Kasumi-1 (cell line): ENCODE results near the gene HMGCS1.
"Not testable (repeated sequence)": the region's sequence is repeated elsewhere in the genome, so short reads cannot be mapped to it uniquely, and the experiment has no call there.

Experiments
- DNase-seq, 2 experiments: peaks; one replicate each; lab custom pipeline; 2025; lab: John Stamatoyannopoulos, UW

The HMGCS1 gene

DNA sequence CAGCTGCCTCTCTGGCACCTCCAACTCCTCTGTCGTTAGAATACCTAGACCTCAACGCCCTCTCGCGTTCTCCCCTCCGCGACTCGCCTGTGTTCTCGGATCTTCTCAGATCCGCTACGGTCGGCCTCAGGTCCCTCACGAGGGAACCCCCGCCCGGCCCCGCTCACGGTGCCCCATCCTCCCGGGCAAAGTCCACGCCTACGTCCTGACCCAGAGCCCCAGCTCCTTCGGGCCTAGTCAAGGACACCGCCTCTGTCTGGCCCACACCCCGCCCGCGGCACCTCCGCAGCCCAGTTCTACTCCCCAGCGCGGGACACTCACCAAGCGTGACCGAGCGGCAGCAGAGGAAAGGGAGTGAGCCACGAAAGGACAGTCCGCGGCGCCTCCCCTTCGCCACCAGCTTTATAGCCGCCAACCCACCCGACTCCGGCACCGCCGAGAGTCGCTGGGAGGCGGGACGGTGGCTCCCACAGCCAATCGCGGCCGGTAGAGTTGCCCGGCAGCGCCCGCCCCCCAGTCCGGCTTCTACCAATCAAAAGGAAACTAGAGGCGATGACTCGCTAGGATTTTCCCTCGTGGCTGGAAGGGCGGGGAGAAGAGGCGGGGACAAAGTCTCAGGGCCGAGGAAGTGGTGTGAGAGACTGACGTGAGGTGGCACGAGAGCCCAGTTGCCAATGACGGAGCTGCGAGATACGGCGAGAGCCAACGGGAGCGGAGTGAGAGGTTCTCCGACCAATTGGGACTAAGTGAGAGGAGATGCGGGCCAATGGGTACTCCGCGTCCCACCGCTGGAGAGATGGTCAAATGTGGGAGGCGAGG lies at the start of gene HMGCS1:
HMGCS1 (minus strand) TSS at position 378 of the 819 bp plus-strand sequence. CDS start 14,447 bp downstream, outside the sequence.
- peak; percentile 99 for DNase-seq

DNA sequence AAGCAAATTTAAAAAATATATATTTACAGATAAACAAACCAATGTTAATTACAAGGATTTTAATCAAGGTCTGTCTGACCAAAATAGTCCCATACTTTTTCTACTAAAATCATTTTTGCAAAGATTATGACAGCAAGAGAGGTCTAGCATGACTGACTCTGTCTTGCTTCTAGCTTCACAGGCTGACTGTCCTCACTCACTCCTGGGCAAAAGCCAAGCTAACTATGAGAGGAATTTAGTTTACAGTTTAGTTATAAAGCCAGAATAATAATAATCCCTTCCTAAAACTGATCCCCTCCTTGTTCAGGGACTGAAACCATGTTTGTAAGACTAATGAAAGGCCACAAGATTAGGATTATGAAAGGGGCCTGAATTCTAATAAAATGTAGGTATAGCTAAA lies 45.5 kb upstream of the HMGCS1 start:
- DNase-seq: no peak

DNA sequence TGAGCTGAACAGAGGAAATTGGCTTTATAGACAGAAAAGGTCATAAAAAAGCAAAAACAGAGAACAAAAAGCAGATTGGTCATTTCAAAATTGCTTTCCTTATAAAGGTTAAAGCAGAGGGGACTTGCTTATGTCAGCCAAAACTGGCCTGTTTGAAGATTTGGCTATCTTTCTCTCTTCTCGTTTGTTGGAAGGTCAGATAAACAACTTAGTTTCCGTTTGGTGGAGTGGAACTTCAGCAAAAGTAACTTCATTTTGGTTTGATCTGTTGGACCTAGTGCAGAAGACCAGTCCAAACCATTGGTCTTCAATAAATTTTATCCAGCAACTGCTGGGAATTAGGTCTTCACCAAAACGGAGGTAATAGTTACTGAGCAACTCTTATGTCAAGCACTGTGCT lies 45.1 kb upstream of the HMGCS1 start:
- no peak for DNase-seq

DNA sequence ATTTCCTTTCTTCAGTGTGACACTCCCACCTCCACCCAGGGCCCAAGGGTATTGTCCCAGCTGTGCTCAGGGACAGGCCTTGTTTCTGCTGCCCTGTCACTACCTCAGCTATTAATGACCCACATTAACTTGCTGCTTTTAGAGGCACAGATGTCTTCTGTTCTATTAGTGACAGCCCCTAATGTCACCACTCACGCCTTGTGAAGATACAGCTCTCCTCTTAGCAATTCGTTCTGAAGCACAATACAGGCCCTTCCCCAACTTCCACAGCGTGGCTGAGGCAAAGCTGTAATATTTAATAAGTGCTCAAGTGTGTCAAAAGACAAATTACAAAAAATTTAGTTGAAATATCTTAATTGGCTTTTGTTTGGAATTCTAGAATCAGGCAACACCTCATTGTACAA lies 44.7 kb upstream of the HMGCS1 start:
- DNase-seq: no peak

DNA sequence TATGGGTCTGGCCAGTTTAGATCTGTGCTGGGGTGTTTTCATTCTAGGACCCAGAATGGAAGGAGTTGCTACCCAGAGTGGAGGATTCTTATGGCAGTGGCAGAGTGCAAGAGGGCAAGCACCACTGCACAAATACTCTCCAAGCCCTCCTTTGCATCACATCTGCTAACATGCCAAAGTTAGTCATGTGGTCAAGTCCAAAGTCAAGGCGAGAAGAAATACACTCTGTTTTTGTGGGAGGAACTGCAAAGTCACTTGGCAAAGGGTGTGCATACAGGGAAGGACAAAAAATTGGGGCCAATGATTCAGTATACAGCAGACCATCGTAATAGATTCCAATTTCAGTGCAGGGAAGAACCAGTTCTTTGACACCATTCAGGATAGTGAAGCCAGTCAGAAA lies 43.9 kb upstream of the HMGCS1 start:
- no peak for DNase-seq

DNA sequence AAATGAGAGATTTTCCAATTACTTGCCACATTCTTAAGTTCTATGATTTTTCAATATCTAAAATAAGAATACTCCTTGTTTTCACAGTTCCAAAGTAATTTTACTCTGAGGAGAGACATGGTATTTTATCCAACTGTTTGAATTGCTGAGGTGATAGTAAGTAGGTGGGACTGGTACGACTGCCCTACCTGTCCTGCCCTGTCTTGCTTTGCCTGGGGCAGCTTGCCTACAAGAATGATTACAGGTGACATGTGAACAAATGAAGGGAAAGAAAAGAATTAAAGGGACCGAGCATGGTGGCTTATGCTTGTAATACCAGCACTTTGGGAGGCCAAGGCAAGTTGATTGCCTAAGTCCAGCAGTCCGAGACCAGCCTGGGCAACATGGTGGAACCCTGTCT lies 41.6 kb upstream of the HMGCS1 start:
- DNase-seq: no peak

DNA sequence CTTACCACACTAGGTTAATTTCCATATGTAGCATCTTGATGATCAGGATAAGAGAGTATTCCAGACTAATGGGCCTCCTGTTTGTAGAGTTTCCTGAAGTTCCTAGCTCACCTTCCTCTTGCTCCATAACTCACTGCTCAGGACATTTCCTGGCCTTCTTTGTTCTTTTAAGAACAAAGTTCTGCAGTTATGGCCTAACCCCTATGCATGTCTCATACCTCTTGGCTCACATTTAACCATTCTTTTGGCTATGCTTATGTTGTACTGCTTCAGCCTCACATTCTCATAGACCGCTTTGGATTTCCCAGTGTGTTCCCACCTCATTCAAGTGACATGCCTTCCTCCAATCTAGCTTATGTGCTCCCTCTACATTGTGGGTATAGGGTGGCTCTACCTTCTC lies 40.5 kb upstream of the HMGCS1 start:
- no peak for DNase-seq

DNA sequence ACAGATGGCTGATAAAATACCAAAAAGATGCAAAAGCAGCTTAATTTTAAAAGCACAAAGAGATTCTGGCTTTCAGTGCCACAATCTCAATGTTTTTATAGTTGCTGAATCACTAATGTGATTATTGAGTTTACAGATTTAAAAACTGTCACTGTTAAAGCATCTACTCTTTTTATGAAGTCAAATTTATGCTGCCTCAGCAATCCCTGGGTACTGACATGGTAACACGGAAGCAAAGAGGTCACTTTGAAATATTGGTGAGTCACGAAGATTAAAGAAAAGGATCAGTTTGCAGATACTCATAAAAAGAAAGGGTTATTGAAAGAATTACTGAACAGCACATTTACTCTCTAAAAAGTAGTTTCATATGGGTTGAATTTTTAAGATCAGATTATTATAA lies 39.7 kb upstream of the HMGCS1 start:
- DNase-seq: no peak

DNA sequence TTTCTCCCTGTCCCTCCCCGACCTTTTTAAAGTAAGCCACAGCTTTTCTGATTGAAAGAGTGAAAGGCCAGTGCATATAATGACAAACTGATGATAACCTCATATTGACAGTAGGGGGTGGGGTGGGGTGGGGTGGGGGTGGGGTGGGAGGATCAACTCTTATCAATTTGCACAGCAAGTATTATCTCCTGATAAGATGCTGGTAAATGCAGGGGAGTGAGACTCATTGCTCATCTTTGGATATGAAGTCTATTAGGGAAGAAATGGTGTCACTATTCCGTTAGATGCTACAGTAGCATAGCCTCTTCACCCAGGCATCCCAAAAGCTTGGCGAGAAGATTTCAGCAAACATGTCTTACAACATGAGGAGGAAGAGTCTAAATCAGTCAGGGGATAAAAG lies 38.9 kb upstream of the HMGCS1 start:
- no peak for DNase-seq

DNA sequence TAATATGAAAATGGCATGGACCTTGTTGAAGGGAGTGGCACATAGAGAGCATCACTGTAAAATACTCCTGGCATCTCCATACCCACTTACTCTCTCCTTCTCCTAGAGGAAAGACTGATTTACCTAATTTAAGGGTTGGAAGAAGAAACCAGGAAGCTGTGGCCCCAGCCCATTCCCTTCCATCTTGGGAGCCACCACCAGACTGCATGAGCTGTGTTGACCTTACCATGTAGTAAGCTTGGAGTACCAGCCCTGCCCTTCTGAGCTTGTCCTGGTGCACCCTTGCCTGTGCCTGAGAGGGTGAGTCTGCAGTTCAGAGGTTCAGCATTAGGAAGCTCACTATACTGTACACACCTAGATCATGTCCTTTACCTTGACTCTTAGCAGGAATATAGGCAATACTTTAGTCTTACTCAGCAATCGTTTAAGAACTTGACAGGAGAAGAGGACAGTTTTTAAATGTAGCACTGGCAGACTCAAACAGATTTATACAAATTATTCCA lies 35.7 kb upstream of the HMGCS1 start:
- no peak for DNase-seq

DNA sequence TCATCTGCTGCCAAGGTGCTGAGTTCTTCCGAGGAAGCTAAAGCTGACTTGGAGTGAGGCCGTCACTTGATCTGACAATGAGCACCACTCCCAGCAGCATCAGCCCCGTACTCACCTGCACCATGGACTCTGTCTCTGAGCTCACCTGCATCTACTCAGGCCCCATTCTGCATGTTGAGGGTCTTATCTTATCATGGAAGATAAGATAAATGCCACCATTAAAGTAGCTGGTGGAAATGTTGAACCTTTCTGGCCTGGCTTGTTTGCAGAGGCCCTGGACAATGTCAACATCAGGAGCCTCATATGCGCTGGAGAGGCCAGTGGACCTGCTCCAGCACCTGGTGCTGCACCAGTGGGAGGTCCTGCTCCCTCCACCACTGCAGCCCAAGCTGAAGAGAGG lies 35.0 kb upstream of the HMGCS1 start:
- DNase-seq: no peak

DNA sequence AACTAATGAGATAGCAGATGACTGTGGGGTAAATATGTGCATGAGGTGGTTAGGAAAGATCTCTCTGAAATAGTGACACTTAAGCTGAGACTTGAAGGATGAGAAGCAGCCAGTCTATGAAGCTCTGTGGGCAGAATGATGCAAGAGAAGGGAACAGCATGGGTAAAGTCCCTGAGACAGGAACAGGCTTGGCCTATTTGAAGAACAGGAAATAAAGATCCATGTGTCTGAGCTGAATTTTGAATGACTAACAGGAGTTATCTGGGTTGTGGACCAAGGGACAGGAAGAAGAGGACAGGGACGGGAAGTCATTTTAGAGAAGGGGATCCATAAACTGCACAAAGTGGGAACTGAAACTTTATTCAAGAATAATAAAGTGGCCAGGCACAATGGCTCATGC lies 25.6 kb upstream of the HMGCS1 start:
- DNase-seq: peak; percentile 99

DNA sequence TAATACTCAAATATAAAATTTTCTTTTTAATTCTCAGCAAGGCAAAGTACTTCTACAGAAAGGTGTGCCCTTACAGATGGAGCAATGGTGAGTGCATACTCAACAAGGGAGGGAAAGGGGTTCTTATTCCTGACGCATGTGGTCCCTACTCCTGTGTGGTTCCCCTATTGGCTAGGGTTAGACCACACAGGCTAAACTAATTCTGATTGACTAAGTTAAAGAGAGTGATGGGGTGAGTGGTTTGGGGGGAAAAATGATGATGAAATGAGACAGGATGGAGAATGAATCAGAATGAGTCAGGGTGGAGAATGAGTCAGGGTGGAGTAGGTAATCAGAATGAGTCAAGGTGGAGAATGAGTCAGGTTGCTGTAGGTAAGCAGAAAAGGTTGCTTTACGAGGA lies 22.9 kb upstream of the HMGCS1 start:
- DNase-seq: no peak

DNA sequence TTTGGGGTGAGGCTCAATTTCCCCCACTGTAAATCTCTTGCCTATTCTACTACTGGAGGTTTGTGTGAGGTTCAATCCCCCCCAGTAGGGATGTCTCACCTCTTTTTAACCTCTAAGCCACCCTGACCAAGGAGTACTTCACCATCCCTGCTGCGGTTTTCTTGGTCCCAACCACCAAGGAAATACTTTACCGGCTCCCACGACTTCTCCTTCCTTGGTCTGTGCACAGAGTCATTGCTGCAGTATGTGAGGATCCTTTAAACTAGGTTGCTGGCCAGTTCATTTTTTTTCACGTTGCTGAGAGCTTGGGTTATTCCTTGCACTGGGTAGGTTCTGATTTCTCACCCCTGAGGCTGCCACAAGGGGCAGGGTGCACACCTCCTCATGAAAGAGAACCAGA lies 22.5 kb upstream of the HMGCS1 start:
- DNase-seq: peak; percentile 80 to 81

DNA sequence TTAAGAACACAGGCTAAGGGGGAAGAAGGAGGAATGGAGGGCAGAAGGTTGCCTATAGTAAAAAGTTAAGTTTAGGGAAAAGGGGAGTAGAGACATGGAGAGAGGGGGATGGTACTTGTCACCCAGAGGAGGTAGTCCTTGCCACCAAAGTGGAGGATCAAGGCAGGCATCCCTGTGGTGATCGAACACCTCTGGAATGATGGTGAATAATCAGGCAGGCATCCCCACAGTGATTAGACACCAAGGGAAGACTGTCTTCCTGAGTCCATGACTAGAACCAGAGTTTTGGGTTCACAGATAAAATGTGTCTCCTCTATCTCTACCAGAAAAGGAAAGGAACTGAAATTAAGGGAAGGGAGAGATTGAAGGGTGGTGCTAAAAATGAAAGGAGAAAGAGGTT lies 19.2 kb upstream of the HMGCS1 start:
- no peak for DNase-seq

DNA sequence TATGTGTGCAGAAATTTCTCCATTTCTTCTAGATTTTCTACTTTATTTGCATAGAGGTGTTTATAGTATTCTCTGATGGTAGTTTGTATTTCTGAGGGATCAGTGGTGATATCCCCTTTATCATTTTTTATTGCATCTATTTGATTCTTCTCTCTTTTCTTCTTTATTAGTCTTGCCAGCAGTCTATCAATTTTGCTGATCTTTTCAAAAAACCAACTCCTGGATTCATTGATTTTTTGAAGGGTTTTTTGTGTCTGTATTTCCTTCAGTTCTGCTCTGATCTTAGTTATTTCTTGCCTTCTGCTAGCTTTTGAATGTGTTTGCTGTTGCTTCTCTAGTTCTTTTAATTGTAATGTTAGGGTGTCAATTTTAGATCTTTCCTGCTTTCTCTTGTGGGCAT lies 12.4 kb upstream of the HMGCS1 start:
- DNase-seq: not testable (repeated sequence)

DNA sequence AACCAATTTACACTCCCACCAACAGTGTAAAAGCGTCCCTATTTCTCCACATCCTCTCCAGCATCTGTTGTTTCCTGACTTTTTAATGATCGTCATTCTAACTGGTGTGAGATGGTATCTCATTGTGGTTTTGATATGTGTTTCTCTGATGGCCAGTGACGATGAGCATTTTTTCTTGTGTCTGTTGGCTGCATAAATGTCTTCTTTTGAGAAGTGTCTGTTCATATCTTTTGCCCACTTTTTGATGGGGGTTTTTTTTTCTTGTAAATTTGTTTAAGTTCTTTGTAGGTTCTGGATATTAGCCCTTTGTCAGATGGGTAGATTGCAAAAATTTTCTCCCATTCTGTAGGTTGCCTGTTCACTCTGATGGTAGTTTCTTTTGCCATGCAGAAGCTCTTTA lies 10.3 kb upstream of the HMGCS1 start:
- DNase-seq: not testable (repeated sequence)

DNA sequence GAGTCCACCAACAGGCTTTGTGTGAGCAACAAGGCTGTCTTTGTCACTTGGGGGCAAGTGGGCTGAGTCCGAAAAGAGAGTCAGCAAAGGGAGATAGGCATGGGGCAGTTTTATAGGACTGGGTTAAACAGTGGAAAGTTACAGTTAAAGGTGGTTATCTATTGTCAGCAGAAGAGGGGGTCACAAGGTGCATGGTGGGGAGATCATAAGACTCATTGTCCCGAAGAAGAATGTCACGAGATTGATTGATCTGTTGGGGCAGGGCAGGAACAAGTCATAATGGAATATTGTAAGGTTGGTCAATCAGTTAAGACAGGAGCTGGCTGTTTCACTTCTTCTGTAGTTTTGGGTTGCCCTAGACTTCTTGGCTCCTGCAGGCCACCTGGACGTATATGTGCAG lies 7.6 kb upstream of the HMGCS1 start:
- no peak for DNase-seq

DNA sequence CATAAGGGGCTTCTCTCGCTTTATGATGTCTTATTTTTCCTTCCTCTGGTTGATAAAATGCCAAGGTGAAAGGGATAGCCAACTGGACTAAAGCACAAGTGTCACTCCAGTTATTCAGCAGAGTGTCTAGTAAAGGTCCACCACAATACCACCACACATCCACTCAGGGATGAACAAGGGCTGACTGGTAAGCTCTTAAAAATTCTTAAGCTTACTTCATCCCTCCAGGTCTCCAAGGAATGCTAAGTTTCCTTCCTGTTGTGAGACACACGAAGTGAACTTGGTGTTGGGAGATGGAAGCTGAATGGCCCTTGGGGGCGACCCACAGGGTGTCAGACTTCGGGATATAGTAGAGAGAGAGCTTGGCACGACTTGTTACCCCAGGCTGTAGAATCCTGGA lies 3.2 kb upstream of the HMGCS1 start:
- DNase-seq: no peak

DNA sequence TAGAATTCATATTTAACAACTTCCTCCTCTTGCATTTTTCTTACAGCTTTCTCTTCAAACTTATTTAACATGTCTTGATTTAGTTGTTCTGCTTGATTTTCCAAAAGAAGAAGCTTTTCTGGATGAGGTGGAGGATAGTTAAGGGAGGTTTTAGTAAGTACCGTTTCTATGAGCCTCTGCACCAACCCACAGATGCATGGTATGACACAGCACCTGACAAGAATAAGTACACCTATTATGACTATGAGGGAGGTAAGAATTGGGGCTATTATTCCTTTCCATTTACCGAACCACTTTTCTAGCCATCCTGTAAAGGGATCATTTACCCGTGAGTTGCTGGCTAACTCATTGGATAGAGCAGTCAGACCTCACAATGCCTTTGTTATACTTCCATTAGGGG lies 2.5 kb upstream of the HMGCS1 start:
- no peak for DNase-seq

DNA sequence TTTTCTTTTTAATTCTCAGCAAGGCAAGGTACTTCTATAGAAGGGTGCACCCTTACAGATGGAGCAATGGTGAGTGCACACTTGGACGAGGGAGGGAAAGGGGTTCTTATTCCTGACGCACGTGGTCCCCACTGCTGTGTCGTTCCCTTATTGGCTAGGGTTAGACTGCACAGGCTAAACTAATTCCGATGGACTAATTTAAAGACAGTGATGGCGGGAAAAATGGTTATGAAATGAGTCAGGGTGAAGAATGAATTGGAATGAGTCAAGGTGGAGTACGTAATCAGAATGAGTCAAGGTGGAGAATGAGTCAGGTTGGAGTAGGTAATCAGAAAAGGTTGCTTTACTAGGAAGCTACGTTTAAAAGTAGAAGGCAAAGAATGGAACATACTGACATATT lies 2.1 kb upstream of the HMGCS1 start:
- DNase-seq: no peak

DNA sequence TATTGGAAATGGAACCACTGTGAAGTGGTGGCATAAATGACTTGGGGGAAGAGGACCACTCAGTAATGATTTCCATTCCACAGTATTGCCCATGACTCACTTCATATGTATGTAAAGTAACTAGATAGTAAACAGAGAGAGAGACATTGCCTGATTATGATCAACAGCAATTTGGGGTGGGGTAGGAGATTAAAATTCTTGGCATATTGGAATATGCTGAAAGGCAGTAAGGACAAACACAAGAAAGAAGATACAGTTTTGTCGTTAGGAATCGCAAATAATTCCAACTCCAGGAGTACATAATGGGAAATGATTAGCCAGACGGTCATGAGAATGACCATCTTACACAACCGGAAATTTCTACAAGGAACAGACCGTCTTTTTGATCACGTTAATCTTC lies 1.5 kb upstream of the HMGCS1 start:
- no peak for DNase-seq

DNA sequence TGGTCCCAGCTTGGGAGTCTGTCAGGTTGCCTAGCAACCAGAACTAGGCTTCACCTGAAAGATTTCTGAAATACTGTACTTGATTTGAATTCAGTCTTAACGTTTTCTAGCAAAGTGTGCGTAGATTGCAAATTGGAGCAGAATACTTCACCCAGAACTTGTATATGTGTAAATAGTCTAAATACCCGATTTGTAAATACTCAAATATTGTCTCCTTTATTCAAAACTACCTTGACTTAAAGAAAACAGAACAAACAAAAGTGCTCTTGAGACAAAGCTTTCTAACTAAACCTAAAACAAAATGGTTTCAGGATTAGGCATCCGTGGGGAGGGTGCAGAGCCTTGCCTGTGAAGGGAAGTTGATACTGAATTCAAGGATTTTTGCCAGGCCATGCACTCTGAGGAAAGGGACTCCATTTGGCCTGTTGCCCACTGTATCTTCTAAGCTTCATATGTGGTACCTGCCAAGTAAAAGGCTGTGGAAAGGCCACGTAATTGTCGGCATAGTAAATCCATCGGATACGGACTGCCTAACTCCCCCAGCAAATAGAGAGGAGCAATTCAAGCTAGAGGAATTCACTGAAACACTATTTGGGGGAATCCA lies 744 bp upstream of the HMGCS1 start:
- DNase-seq: no peak

DNA sequence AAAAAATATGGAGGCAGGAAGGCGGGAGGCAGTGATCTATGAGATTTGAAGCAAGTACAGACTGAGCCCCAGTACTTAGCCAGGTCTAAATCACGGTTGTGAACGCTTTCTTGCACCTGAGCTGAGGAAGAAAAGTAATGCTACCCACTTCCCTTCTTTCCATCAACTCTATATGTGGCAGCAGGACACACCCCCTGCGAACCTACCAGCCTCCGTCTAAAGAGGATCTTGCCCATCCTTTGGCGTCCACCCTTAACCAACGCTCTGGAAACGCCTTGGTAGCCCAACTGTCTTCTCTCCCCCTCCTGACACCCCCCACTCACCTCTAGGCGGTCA lies 545 bp downstream of the HMGCS1 start:
- DNase-seq: peak; percentile 43 to 71
